ENCODE results near the gene TNPO2. TPM values are rescaled to one million over a fixed set of nuclear protein-coding genes. Genes with fewer than 3 reads are reported as not detected.
A peak's percentile ranks its signal among the peaks of the same experiment; 100 is the strongest.
"Not testable (repeated sequence)": the region's sequence is repeated elsewhere in the genome, so short reads cannot be mapped to it uniquely, and the experiment has no call there.

Gene TNPO2
- polyA plus RNA-seq, 1 experiment = 47.3 TPM

- POLR2A ChIA-PET = no interaction called here
- Histone ChIP-seq H3K27ac (ENCODE audit: low read depth, low read length) (no peak overlapping the region), H3K9me3 (ENCODE audit: control insufficient read depth, insufficient read depth, low read length) (no peaks in the 10 kb centered on the region; the same call in 1 of the 2 replicates), H3K4me3 (ENCODE audit: low read depth, low read length) (no peak overlapping the region), H3K27me3 (ENCODE audit: control insufficient read depth, insufficient read depth, low read length) (no peaks in the 10 kb centered on the region)
- TF ChIP-seq CTCF (IDR thresholded peaks at IDR 0.05; ENCODE audit: low read depth, low read length) = no peak
- DNase-seq (ENCODE audit: low read depth, low spot score) = no peak
- CTCF ChIA-PET = no interaction called here
Measured at GRCh38 chr19:12701596-12702282, 22.0 kb downstream of the TNPO2 start.

GRCh38 chr19:12698138-12698537 is 25.6 kb downstream of the TNPO2 start:
- CTCF ChIA-PET = no interaction called here
- POLR2A ChIA-PET = no interaction called here
- H3K27me3 ChIP-seq (ENCODE audit: control insufficient read depth, insufficient read depth, low read length) = no peaks in the 10 kb centered on the region

GRCh38 chr19:12697425-12697824 is 26.3 kb downstream of the TNPO2 start:
- not testable (repeated sequence) for H3K27me3 ChIP-seq (ENCODE audit: control insufficient read depth, insufficient read depth, low read length); H3K4me3 ChIP-seq (ENCODE audit: low read depth, low read length); H3K9me3 ChIP-seq (ENCODE audit: control insufficient read depth, insufficient read depth, low read length); H3K27ac ChIP-seq (ENCODE audit: low read depth, low read length); DNase-seq (ENCODE audit: low read depth, low spot score)
- CTCF ChIA-PET = interaction anchor here (0.6 to 0.7 kb wide), 2 partner anchors 25 to 1764 kb away, joined by 3 to 5 read pairs; no protein-coding TSS in a partner anchor
- POLR2A ChIA-PET = interaction anchor here (0.7 to 2.1 kb wide), 2 partner anchors 16 to 769 kb away, joined by 8 to 9 read pairs; partner anchors contain the start of gene DHPS

More at GRCh38 chr19:12698138-12698537, 25.6 kb downstream of the TNPO2 start:
- TF ChIP-seq CTCF (IDR thresholded peaks at IDR 0.05; ENCODE audit: low read depth, low read length) = no peak
- no peak for DNase-seq (ENCODE audit: low read depth, low spot score)
- Histone ChIP-seq H3K4me3 (ENCODE audit: low read depth, low read length) (no peak overlapping the region), H3K27ac (ENCODE audit: low read depth, low read length) (no peak overlapping the region), H3K9me3 (ENCODE audit: control insufficient read depth, insufficient read depth, low read length) (no peaks in the 10 kb centered on the region; the same call in 1 of the 2 replicates)

- CTCF ChIA-PET = interaction anchor here (0.6 to 1.1 kb wide), 6 partner anchors 25 to 1763 kb away, joined by 3 to 8 read pairs (median 5); no protein-coding TSS in a partner anchor
Measured at GRCh38 chr19:12696366-12697335, 27.1 kb downstream of the TNPO2 start, which contains the start of gene FBXW9. FBXW9 (minus strand) TSS chr19:12696631; CDS start chr19:12696581, 50 bp downstream.

More at GRCh38 chr19:12696366-12697335, 27.1 kb downstream of the TNPO2 start, which contains the start of gene FBXW9:
- peak; percentile 88 for DNase-seq (ENCODE audit: low read depth, low spot score)
- peak within 1 kb of the TSS; percentile 96 for H3K4me3 ChIP-seq (ENCODE audit: low read depth, low read length)
- POLR2A ChIA-PET = interaction anchor here (0.5 to 2.1 kb wide), 10 partner anchors 15 to 770 kb away, joined by 3 to 14 read pairs (median 5); partner anchors contain the start of genes DHPS and GET3
- no peaks in the 10 kb centered on the region; the same call in 1 of the 2 replicates for H3K9me3 ChIP-seq (ENCODE audit: control insufficient read depth, insufficient read depth, low read length)
- H3K27me3 ChIP-seq (ENCODE audit: control insufficient read depth, insufficient read depth, low read length) = no peaks in the 10 kb centered on the region
- TF ChIP-seq CTCF (IDR thresholded peaks at IDR 0.05; ENCODE audit: low read depth, low read length) = no peak
- peak within 1 kb of the TSS; percentile 75 for H3K27ac ChIP-seq (ENCODE audit: low read depth, low read length)

Measured in AG04450 (cell line).